Spleen (tissue), 7 donors: ENCODE data around the gene SP100.

ENCODE experiments used
- POLR2AphosphoS5 ChIP-seq, 3 donors: sonication (generic); formaldehyde crosslinking; IDR thresholded peaks; one replicate each; pipeline ENCODE4 v1.5.1; 2017; ENCODE audit warnings: antibody characterized with exemption in 3 of 3
- TF ChIP-seq, protein P1 (sequence below), 11 experiments: fragments of 200-600 bp in 7 of 11; fragments of 450-650 bp in 4 of 11; sonication (generic) in 4 of 11; IDR thresholded peaks in 8 of 11; conservative IDR thresholded peaks in 3 of 11; 1 replicate in 7 of 11; 2 replicates in 4 of 11; pipeline versions ENCODE4 v1.4.0 to v1.8.0; 2016 to 2021; ENCODE audit warnings: antibody characterized with exemption in 11 of 11, inconsistent platforms in 4 of 11, mild to moderate bottlenecking in 1 of 11
- donor health status: DM: no; HTN: no; CAD: no; lungs with moderate emphysema.
- donor health status: DM: no; HTN: no; CAD: no.
- donor health status: DM: no; HTN: no; CAD: no.

DNA sequence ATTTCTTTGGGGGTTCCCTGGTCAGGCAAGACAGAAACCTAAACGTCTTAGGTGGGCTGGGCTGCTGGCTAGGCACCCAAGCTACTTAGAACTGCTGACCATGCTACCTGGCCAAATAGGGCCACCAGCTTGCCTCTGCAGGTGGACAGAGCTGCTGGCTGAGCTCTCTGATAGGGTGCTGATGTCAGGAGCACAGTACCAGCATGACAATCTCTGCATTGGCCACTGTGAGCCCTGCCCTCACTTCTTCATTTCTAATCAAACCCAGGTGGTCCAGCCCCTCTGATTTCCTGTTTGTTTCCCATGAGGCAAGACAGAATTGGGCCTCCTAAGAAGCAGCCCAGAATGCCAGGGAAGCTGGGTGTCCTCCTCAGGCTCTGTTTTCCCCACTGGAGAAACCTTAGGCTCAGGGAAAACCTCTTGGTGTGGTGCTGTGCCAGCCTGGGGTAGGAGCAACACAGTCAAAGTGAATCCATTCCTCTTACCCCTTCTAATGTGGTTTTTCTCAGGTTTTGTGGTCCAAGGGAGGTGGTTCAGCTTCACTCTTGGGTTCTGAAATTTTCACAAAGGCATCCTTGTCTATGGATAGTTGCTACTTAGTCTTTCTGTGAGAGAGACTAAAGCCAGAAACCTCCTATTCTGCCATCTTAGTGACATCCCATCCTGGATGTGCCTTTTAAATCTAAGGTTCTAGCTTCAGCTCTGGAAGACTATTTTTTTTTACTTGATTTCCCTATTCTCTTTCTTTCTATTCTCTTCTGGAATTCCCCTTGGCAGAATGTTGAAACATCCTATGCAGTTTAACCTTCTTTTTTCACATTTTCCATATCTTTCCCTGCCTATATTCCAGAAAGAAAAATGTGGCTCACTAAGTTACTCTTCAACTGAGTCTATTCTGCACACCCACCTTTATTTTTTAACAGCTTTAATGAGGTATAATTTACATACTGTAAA is 15.2 kb downstream of the SP100 start:
- no peak for TF ChIP-seq POLR2AphosphoS5 (IDR thresholded peaks at IDR 0.05)
- TF ChIP-seq, protein P1, sequence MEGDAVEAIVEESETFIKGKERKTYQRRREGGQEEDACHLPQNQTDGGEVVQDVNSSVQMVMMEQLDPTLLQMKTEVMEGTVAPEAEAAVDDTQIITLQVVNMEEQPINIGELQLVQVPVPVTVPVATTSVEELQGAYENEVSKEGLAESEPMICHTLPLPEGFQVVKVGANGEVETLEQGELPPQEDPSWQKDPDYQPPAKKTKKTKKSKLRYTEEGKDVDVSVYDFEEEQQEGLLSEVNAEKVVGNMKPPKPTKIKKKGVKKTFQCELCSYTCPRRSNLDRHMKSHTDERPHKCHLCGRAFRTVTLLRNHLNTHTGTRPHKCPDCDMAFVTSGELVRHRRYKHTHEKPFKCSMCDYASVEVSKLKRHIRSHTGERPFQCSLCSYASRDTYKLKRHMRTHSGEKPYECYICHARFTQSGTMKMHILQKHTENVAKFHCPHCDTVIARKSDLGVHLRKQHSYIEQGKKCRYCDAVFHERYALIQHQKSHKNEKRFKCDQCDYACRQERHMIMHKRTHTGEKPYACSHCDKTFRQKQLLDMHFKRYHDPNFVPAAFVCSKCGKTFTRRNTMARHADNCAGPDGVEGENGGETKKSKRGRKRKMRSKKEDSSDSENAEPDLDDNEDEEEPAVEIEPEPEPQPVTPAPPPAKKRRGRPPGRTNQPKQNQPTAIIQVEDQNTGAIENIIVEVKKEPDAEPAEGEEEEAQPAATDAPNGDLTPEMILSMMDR (IDR thresholded peaks at IDR 0.05 in 8 of 11, conservative IDR thresholded peaks at IDR 0.05 in 3 of 11): no peak
